ENCODE measurements around the gene STARD9. TPM values are rescaled to one million over a fixed set of nuclear protein-coding genes. Genes with fewer than 3 reads are reported as not detected.

STARD9 gene
- 19.1 and 28.1 TPM in 2 replicates for total RNA-seq

DNA sequence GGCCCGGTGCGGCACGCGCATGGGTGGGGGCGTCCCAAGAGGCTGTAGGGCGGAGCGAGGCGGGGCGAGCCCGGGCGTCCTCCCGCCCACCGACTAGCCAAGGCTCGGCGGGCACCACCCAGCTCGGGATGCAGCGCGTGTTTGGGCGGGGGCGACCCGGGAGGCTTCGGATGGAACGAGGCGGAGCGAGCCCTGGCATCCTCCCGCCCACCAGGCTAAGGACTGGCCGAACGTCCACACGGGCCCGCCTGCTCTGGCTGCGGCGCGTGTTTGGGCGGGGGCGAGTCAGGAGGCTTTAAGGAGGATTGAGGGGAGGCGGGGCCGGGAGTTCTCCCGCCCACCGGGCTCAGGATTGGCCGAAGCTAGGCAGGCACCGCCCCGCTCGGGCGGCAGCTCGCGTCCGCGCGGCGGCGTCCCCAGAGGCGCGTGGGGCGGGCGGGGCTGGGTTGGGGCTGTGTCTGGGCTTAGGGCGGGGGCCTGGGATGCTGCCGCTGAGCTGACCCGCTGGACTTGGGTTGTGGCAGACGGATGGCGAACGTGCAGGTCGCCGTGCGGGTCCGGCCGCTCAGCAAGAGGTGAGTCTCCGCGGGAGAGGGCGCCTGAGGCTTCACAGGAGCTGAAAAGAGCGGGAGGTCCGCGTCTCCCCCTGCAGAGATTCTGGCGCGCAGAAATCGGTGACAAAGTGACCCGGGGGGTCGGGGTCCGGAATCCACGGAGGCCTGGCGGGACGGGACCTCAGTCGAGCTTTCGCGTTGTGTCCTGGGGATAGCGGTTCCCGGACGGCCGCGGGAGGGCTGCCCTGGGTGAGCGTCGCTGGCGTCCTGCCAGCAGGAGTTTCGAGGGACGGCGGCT, at the start of gene STARD9:
TSS of gene STARD9 (plus strand) at position 419 of the 852 bp plus-strand sequence. CDS start at position 529, 110 bp downstream.

DNA sequence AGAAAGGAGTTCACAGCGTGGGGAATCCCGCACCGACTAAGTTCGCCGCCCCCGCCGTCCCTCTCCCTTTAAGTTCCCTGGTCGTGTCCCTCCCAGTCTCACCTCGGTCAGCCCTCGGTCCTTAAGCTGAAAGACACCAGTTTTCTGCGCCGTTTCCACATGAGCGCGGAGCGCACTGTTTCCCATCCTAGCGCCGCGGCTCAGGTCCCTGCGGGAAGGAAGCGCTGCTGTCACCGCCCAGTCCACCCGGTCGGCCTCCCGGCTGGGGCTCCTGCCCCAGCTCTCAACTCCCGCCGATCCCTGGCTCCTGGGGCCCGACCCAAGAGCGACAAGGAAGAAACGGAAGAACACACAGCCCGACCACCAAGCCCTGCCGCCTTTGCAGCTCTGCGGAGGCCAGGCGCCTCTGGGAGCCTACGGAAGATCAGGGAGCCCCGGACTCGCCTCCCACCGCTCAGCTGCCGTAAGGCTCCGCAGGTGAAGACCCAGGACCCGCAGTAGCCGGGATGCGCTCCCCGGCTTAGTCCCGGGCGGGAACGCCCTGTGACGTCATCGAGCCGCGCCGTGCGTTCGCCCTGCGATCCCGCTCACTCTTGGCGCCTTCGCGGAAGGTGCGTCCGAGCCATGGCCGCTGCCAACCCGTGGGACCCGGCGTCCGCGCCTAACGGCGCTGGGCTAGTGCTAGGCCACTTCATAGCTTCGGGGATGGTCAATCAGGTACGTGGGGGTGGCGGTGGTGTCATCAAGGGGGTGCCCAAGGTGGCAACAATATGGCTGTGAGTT, 27.0 kb upstream of the STARD9 start, which contains the start of the genes HAUS2 and LRRC57:
TSS of gene HAUS2 (plus strand) at position 590 of the 783 bp plus-strand sequence. CDS start at position 625, 35 bp downstream.
TSS of gene LRRC57 (minus strand) at position 545 of the 783 bp plus-strand sequence. CDS start at position 186, 359 bp downstream.

DNA sequence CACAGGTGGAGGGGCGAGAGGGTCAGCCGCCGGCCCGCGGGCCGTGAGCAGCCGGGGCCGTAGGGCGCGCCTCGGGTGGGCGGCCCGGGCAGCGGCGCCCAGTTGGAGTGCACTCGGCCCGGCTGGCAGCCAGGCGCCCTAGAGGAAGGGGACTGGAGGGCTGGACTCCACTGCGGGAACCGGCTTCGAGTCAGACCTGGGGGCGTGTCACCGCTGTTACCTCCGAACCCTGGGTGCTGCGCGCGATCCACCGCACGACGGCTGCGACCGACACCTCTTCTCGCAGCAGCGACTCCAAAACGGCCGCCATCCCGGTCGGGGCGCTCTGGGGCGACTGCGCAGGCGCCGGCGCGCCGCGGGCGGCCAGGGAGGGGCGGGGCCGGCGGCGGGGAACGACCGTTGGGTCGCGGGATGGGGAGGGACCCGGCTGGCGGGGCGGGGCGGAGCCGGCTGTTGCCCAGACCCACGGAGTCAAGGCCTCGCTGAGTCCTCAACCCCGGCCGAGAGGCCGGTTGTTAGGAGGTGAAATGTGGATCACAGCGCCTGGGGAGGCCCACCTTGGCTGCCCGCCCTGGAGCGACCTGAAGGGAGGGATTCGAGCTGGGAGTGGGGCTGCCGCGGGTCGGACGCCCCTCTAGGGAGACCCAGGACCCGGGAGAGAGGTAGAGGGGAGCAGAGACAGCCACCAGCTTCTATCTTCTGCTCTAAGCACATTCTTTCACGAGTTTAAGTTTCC, 161.6 kb downstream of the STARD9 start, which contains the start of gene CDAN1:
TSS of gene CDAN1 (minus strand) at position 336 of the 736 bp plus-strand sequence. CDS start at position 310, 26 bp downstream.

Other genes starting within 250 kb of the STARD9 start
- gene CAPN3, start 216.1 kb upstream of the STARD9 start, total RNA-seq, result 0.32 and 0.94 TPM in 2 replicates
- gene ZNF106, start 84.5 kb upstream of the STARD9 start, total RNA-seq, result 27.2 and 48.9 TPM in 2 replicates
- 158 and 193 TPM in 2 replicates for gene SNAP23, start 80.0 kb upstream of the STARD9 start, total RNA-seq
- 15.9 and 26.1 TPM in 2 replicates for gene LRRC57, start 26.8 kb upstream of the STARD9 start, total RNA-seq
- 24.4 and 25.7 TPM in 2 replicates for gene HAUS2, start 26.8 kb upstream of the STARD9 start, total RNA-seq
- gene CDAN1, start 161.5 kb downstream of the STARD9 start, total RNA-seq, result 5.7 and 12.7 TPM in 2 replicates